ENCODE measurements around the gene MRAP2.

DNA sequence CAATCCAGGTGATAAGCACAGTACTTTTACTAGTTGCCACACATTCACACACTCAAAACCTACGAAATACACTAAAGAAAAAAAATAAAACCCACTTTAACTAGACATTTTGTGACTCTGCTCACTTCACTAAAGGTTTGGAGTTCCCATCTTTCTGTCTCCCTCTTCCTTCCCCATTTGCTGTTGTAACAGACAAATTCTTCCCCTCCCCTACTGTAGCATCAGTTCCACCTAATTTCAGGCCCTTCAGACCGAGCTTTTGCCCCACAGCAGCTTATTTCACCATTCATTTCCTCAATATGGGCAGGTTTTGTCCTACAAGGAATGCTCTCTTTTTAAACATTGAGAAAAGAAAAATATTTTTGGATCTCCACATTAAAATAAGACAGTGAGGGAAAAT, 31.3 kb upstream of the MRAP2 start:
- TF ChIP-seq, protein P1, sequence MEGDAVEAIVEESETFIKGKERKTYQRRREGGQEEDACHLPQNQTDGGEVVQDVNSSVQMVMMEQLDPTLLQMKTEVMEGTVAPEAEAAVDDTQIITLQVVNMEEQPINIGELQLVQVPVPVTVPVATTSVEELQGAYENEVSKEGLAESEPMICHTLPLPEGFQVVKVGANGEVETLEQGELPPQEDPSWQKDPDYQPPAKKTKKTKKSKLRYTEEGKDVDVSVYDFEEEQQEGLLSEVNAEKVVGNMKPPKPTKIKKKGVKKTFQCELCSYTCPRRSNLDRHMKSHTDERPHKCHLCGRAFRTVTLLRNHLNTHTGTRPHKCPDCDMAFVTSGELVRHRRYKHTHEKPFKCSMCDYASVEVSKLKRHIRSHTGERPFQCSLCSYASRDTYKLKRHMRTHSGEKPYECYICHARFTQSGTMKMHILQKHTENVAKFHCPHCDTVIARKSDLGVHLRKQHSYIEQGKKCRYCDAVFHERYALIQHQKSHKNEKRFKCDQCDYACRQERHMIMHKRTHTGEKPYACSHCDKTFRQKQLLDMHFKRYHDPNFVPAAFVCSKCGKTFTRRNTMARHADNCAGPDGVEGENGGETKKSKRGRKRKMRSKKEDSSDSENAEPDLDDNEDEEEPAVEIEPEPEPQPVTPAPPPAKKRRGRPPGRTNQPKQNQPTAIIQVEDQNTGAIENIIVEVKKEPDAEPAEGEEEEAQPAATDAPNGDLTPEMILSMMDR (IDR thresholded peaks at IDR 0.05): no peak
- TF ChIP-seq POLR2A (IDR thresholded peaks at IDR 0.05): no peak
